Skin of body (tissue), 2 donors: ENCODE measurements around the gene EXOC3. TPM values are rescaled to one million over a fixed set of nuclear protein-coding genes. Genes with fewer than 3 reads are reported as not detected.

Source experiments
- DNase-seq: peaks from one replicate; lab custom pipeline; 2025; lab: John Stamatoyannopoulos, UW
- total RNA-seq: library from RNA; depleted of rRNA; stranded (reverse); fragments of >200 nt; gene quantifications from one replicate; pipeline ENCODE4 v1.2.3, GENCODE V29; 2014

The EXOC3 gene
- total RNA-seq, 1 donor from 2014 or later = 32.8 TPM

- no peak for DNase-seq
Measured at GRCh38 chr5:439181-439580, 3.8 kb upstream of the EXOC3 start.

- DNase-seq = no peak
Measured at GRCh38 chr5:439636-440035, 3.3 kb upstream of the EXOC3 start.

DNA sequence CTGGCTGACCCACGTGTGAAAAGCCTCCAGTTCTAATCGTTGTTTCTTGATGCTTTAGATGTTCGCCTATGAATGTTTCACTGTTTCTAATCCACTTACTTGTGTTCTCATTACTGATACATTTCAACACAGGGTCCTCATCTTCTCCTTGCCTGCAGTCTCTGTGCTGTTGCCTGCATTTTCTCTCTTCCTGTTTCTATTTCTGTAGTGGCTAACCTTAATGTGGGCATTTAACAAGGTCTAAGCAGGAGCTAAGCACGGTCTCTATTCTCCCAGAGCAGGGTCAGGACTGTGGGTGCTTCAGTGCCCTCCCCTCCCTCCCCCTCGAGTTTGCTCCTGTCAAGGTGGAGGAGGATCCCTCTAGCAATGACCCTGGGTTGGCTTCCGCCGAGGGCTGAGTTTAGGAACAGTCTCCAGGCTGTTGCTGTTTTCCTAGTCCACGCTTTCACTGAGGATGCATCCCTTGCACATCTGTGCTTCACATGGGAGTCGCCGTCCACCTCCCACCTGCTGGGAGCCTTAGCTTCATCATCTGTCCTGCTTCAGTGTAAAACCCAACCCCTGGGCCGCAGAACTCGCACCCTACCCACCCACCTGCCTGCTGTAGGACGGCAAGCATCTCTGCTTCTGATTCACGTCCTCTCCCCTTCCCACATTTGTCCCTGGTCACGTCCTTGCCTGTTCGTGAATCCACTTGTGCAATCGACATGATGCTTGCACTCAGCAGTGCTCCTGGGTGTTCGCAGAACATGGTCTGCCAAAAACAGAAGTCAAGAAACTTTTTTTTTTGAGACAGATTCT, 2.4 kb upstream of the EXOC3 start:
- no peak for DNase-seq

- DNase-seq = no peak
Measured at GRCh38 chr5:441996-442334, 1.0 kb upstream of the EXOC3 start.

DNA sequence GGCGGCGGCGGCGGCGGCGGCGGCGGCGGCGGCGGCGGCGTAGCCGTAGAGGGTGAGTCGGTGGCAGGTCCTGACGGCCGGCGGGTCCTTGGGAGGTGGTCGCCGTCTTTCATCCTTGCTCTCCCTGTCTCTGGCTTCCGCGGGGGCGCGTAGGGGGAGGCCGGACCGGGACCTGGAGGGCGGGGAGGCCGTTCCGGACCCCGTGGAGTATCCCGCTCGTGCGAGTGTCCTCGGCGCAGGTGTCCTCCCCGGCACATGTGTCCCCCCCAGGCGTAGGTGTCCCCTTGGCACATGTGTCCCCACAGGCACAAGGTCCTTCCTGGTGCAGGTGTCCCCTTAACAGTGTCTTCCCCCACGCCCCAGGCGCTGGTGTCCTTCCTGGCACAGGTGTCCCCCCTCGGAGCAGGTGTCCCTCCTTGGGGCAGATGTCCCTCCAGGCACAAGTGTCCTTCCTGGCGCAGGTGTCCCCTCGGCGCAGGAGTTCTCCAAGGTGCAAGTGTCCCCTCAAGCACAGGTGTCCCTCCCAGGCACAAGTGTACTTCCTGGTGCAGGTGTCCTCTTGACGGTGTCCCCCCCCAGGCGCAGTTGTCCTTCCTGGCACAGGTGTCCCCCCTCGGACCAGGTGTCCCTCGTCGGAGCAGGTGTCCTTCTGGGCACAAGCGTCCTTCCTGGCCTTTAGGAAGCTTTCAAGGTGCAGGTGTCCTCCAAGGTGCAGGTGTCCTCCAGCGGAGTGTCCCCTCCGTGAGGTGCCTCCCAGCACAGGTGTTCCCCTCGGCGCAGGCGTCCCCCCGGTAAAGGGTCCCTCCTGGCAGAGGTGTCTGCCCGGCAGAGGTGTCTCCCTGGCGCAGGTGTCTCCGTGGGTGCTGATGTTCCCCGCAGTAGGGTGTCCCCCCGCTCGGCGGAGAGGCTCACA, 519 bp downstream of the EXOC3 start:
- DNase-seq = no peak

DNA sequence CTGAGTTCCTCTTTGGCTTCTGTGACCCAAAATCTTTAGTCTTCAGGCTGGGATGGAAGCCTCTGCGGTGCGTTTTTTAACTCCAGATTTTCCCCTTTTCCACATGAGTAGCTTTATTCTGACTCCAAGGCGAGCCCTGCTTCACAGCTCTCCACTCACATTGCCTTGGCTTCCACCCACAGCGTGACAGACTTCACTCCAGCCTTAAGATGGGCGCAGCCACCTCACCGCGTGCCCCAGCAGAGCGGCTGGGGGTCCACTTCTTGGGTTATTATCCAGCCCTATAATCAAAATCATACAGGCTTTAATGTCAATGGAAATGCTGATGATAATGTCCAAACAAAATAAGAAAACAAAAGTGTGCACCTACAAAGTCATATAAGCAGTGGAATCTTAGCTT, 1.2 kb downstream of the EXOC3 start:
- DNase-seq = no peak

DNA sequence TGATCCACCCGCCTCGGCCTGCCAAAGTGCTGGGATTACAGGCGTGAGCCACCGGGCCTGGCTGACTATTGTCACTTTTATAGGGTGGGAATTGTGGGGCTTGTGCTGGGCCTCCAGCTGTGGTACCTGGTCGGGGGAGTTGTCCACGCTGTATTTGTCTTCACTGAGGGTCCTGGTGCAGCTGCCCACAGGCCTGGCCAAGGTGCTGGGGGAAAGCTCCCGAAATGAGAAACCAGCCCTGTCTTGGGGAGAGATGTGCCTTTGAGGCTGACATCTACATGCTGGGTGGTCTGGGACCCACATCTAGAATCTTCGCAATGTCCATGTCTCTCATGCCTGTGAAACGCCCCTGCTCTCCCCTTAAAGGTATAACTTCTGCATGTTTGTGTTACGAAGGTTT, 2.6 kb downstream of the EXOC3 start:
- DNase-seq = no peak

DNA sequence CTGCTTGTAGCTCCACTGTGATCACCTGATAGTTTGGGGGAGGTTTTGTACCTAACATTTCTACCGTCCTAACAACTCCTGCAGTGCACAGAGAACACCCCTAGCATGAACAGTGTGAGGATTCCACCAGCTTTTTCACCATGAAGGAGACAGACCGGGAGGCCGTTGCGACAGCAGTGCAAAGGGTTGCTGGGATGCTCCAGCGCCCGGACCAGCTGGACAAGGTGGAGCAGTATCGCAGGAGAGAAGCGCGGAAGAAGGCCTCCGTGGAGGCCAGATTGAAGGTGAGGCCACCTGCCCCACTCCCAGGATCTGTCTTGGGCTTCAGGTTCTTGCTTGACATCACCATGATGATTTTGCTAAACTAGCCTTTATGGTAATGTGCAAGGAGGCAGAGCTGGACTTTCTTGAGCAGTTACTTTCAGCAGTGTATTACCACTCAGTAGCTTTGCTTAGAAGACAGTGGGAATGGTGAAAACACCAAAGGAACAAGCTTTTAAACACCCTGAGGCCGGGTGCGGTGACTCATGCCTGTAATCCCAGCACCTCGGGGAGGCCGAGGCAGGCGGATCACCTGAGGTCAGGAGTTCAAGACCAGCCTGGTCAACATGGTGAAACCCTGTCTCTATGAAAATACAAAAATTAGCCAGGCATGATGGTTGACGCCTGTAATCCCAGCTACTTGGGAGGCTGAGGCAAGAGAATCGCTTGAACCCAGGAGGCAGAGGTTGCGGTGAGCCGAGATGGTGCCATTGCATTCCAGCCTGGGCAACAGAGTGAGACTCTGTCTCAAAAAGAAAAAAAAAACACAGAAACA, 3.3 kb downstream of the EXOC3 start:
- DNase-seq = no peak

- no peak for DNase-seq
Measured at GRCh38 chr5:446883-447263, 3.9 kb downstream of the EXOC3 start.

- no peak for DNase-seq
Measured at GRCh38 chr5:447501-447900, 4.5 kb downstream of the EXOC3 start.

GRCh38 chr5:448061-448765, 5.2 kb downstream of the EXOC3 start:
- DNase-seq = no peak

DNA sequence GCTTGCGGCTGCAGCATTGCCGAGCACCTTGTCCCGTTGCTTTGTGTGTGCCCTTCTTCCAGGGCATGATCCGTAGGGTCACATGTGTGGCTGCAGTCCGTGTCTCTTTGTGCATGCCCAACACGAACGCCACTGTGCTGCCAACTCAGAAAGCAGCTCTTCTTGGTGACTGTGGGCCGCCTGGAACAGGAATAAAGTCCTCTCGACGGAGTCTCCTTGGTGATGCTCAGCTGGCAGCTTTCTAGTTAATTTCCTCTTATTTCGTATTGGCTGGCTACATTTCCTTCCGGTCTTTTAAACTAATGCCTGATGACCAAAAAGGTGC, 5.8 kb downstream of the EXOC3 start:
- no peak for DNase-seq

- no peak for DNase-seq
Measured at GRCh38 chr5:449151-449550, 6.2 kb downstream of the EXOC3 start.

- DNase-seq = no peak
Measured at GRCh38 chr5:451587-452458, 8.8 kb downstream of the EXOC3 start.

DNA sequence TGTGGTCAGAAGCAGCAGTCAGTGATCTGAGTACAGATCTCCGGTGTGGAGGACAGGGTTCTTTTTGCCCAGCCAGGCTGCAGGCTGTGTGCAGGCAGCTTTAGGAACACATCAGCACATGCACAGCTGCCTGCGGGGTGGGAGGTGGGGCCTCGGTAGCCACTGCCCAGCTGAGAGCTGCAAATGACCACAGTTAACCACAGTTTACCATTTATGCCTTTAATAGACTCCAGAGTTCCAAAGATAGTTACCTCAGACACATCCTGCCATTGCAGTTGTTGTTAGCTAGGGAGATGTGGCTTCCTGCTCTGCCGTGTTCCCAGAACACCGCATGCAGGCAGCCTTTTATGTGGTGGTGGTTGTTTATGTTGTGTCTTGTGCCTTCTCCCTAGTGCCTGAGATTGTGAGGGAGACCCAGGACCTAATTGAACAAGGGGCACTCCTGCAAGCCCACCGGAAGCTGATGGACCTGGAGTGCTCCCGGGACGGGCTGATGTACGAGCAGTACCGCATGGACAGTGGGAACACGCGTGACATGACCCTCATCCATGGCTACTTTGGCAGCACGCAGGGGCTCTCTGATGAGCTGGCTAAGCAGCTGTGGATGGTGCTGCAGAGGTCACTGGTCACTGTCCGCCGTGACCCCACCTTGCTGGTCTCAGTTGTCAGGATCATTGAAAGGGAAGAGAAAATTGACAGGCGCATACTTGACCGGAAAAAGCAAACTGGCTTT, 10.2 kb downstream of the EXOC3 start:
- DNase-seq = no peak

DNA sequence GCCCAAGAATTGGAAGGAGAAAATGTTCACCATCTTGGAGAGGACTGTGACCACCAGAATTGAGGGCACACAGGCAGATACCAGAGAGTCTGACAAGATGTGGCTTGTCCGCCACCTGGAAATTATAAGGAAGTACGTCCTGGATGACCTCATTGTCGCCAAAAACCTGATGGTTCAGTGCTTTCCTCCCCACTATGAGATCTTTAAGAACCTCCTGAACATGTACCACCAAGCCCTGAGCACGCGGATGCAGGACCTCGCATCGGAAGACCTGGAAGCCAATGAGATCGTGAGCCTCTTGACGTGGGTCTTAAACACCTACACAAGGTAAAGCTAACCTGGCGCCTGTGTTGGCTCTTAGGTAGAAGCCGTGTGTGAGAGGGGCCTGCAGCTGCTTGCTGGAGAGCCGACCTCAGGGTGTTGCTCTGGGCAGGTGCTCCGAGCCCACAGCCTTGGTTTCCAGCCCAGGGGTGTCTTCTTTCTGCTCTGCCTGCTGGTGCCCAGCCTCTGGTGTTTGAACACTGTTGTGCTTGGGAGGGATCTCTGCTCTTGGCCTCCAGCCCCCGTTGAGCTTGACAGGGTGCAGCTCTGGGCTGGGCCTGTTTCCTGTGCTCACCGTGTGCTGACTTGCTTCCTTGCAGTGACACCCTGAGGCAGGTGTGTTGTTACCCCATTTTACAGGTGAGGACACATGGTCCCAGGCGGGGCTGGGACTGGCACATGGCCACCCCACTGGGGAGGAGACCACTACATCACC, 10.9 kb downstream of the EXOC3 start:
- no peak for DNase-seq

DNA sequence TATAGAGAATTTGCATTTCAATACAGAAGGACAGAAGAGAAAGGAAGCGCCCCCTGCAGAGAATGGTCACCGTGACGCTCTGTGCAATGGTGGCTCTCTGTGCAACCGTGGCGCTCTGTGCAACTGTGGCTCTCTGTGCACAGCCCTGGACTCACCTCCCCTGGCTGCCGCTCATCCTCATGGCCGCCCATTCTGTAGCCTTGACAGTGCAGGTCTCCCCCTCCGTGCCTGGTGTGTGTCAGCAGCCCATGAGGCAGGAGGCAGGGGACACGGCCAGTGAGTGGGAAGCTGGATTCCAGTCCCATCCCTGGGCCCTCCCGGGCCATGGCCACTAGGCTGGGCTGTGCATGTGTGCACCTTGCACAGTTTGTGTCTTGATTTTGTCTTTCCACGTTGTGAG, 12.0 kb downstream of the EXOC3 start:
- no peak for DNase-seq

- no peak for DNase-seq
Measured at GRCh38 chr5:455806-456205, 12.8 kb downstream of the EXOC3 start.
